HG02798 (cell line): ENCODE results near the gene N4BP2L1.

ENCODE experiments used
- ATAC-seq: cut with Tn5 transposase; IDR thresholded peaks from one replicate; pipeline ENCODE4 v1.9.1; 2021; ENCODE audit warnings: mild to moderate bottlenecking; ENCODE audit not compliant: unreplicated experiment, poor library complexity

The N4BP2L1 gene

GRCh38 chr13:32438871-32439270 is 10.9 kb upstream of the N4BP2L1 start:
- ATAC-seq = no peak

- no peak for ATAC-seq
Observed at GRCh38 chr13:32432856-32433255, 4.9 kb upstream of the N4BP2L1 start.

GRCh38 chr13:32431361-32431760 is 3.4 kb upstream of the N4BP2L1 start:
- no peak for ATAC-seq

GRCh38 chr13:32430018-32430747 is 2.3 kb upstream of the N4BP2L1 start:
- no peak for ATAC-seq

- no peak for ATAC-seq
Observed at GRCh38 chr13:32429433-32429909, 1.5 kb upstream of the N4BP2L1 start.

GRCh38 chr13:32428581-32429432 is 877 bp upstream of the N4BP2L1 start:
- no peak for ATAC-seq

GRCh38 chr13:32426990-32427851 is 709 bp downstream of the N4BP2L1 start:
- ATAC-seq = peak; percentile 16

GRCh38 chr13:32426191-32426989 is 1.5 kb downstream of the N4BP2L1 start:
- peak; percentile 35 for ATAC-seq

GRCh38 chr13:32425158-32425557 is 2.8 kb downstream of the N4BP2L1 start:
- no peak for ATAC-seq

GRCh38 chr13:32423592-32423991 is 4.3 kb downstream of the N4BP2L1 start:
- no peak for ATAC-seq

GRCh38 chr13:32419862-32420261 is 8.1 kb downstream of the N4BP2L1 start:
- no peak for ATAC-seq

GRCh38 chr13:32417995-32418394 is 9.9 kb downstream of the N4BP2L1 start:
- no peak for ATAC-seq

- ATAC-seq = no peak
Observed at GRCh38 chr13:32415019-32415418, 12.9 kb downstream of the N4BP2L1 start.

- no peak for ATAC-seq
Observed at GRCh38 chr13:32414580-32414979, 13.3 kb downstream of the N4BP2L1 start.

- no peak for ATAC-seq
Observed at GRCh38 chr13:32413284-32413683, 14.6 kb downstream of the N4BP2L1 start.

GRCh38 chr13:32409561-32410421 is 18.1 kb downstream of the N4BP2L1 start:
- ATAC-seq = no peak

- no peak for ATAC-seq
Observed at GRCh38 chr13:32409001-32409313, 19.0 kb downstream of the N4BP2L1 start.

- ATAC-seq = peak; percentile 10
Observed at GRCh38 chr13:32408296-32409000, 19.5 kb downstream of the N4BP2L1 start.
